A549 (cell line): ENCODE data around the gene NDUFB5. TPM values are rescaled to one million over a fixed set of nuclear protein-coding genes. Genes with fewer than 3 reads are reported as not detected.

Experiments
- ATAC-seq, 2 experiments: fragments of 200-7000 bp in 1 of 2; fragments of >200 bp in 1 of 2; cut with Nextera tagmentation in 1 of 2; cut with Tn5 transposase in 1 of 2; 3 replicates each; pipeline versions ENCODE4 v1.8.0 to v1.9.1; 2018 to 2020; ENCODE audit warnings: mild to moderate bottlenecking in 1 of 2, moderate library complexity in 1 of 2
- CTCF ChIA-PET: fragments of 300-600 bp; sonication (Branson Sonifier 250); formaldehyde crosslinking; extraction: SDS; loops from one replicate; lab custom pipeline; 2021; ENCODE audit warnings: antibody characterized with exemption, inconsistent platforms; lab: Yijun Ruan, JAX
- POLR2A ChIA-PET: fragments of 350-600 bp; formaldehyde crosslinking; extraction: SDS; loops from one replicate; lab custom pipeline; 2021; ENCODE audit warnings: antibody characterized with exemption, inconsistent platforms; lab: Yijun Ruan, JAX
- DNase-seq, 2 experiments: peaks; one replicate each; pipeline versions ENCODE4 v3.0.0 to v3.0.0-alpha.2; 2011 to 2016; ENCODE audit warnings: low read depth in 1 of 2, low spot score in 1 of 2
- FAIRE-seq: peaks from 2 replicates; lab custom pipeline; 2011; peaks lifted over from hg19 to GRCh38; lab: Jason Lieb, UNC
- H3K27ac ChIP-seq, 2 experiments: fragments of >200 bp; sonication (Bioruptor Twin); formaldehyde crosslinking; 3 replicates each; pipeline ENCODE4 v1.5.1; 2016 to 2017
- H3K4me1 ChIP-seq: fragments of >200 bp; sonication (Bioruptor Twin); formaldehyde crosslinking; 3 replicates; pipeline ENCODE4 v1.6.1; 2016
- H3K4me2 ChIP-seq: fragments of >200 bp; sonication (Bioruptor Twin); formaldehyde crosslinking; 3 replicates; pipeline ENCODE4 v1.6.1; 2016
- H3K4me3 ChIP-seq: fragments of >200 bp; sonication (Bioruptor Twin); formaldehyde crosslinking; 3 replicates; pipeline ENCODE4 v1.5.1; 2016
- H3K9me3 ChIP-seq: fragments of >200 bp; sonication (Bioruptor Twin); formaldehyde crosslinking; 3 replicates; pipeline ENCODE4 v1.6.1; 2016
- BHLHE40 ChIP-seq: IDR thresholded peaks from 2 replicates; pipeline ENCODE4 v1.6.1; 2012; ENCODE audit warnings: low read depth, low read length, inconsistent platforms
- CEBPB ChIP-seq, 2 experiments: fragments of >200 bp in 1 of 2; sonication (Bioruptor Twin) in 1 of 2; formaldehyde crosslinking in 1 of 2; IDR thresholded peaks; 2 replicates each; pipeline ENCODE4 v1.6.1; 2012 to 2016
- EP300 ChIP-seq, 2 experiments: fragments of >200 bp; sonication (Bioruptor Twin); formaldehyde crosslinking; IDR thresholded peaks; 2 replicates in 1 of 2; 3 replicates in 1 of 2; pipeline ENCODE4 v1.6.1; 2016 to 2017
- ESRRA ChIP-seq: fragments of 150-350 bp; IDR thresholded peaks from 2 replicates; pipeline ENCODE4 v1.6.1; 2014; ENCODE audit warnings: mild to moderate bottlenecking, low read length, borderline replicate concordance
- FOXS1 ChIP-seq: fragments of 250-450 bp; sonication (Bioruptor Pico); IDR thresholded peaks from 2 replicates; pipeline ENCODE4 v1.5.0; 2020; ENCODE audit warnings: mild to moderate bottlenecking, moderate library complexity
- HEYL ChIP-seq: fragments of 250-450 bp; sonication (Bioruptor Pico); IDR thresholded peaks from 2 replicates; pipeline ENCODE4 v1.8.0; 2021; ENCODE audit warnings: mild to moderate bottlenecking, moderate library complexity
- HOXA7 ChIP-seq: fragments of 250-450 bp; sonication (Bioruptor Pico); IDR thresholded peaks from 2 replicates; pipeline ENCODE4 v1.5.0; 2020; ENCODE audit warnings: mild to moderate bottlenecking, moderate library complexity
- HOXB13 ChIP-seq: fragments of 250-450 bp; sonication (Bioruptor Pico); IDR thresholded peaks from 2 replicates; pipeline ENCODE4 v1.5.0; 2020; ENCODE audit warnings: low read depth, mild to moderate bottlenecking, moderate library complexity
- JUN ChIP-seq, 2 experiments: fragments of >200 bp; sonication (Bioruptor Twin); formaldehyde crosslinking; IDR thresholded peaks; 2 replicates in 1 of 2; 3 replicates in 1 of 2; pipeline ENCODE4 v1.6.1; 2016 to 2017
- MAFK ChIP-seq: fragments of 450-650 bp; IDR thresholded peaks from 2 replicates; pipeline ENCODE4 v1.6.1; 2014; ENCODE audit not compliant: partially characterized antibody
- MYC ChIP-seq: IDR thresholded peaks from 2 replicates; pipeline ENCODE4 v1.6.1; 2012; ENCODE audit warnings: mild to moderate bottlenecking, inconsistent platforms, low read length, improper control_type of control experiment, borderline replicate concordance
- NR3C1 ChIP-seq: fragments of >200 bp; sonication (Bioruptor Twin); formaldehyde crosslinking; IDR thresholded peaks from 3 replicates; pipeline ENCODE4 v1.6.1; 2017
- POLR2A ChIP-seq: IDR thresholded peaks from 2 replicates; pipeline ENCODE4 v1.6.1; 2012; ENCODE audit warnings: mild to moderate bottlenecking, low read length
- POLR2AphosphoS2 ChIP-seq: conservative IDR thresholded peaks from 2 replicates; pipeline ENCODE4 v1.6.1; 2012; ENCODE audit warnings: low read length, improper control_type of control experiment, inconsistent platforms
- RCOR1 ChIP-seq: fragments of 150-350 bp; IDR thresholded peaks from 2 replicates; pipeline ENCODE4 v1.6.1; 2014; ENCODE audit warnings: antibody characterized with exemption, low read length, low read depth
- SMC3 ChIP-seq: fragments of >200 bp; sonication (Bioruptor Twin); formaldehyde crosslinking; IDR thresholded peaks from 3 replicates; pipeline ENCODE4 v1.6.1; 2018; ENCODE audit warnings: inconsistent platforms
- ZC3H11A ChIP-seq: fragments of 450-650 bp; IDR thresholded peaks from 2 replicates; pipeline ENCODE4 v1.6.1; 2014; ENCODE audit warnings: antibody characterized with exemption, mild to moderate bottlenecking
- WGBS: methylation state at CpG from one replicate; pipeline ENCODE4 v1.1.6; 2017; ENCODE audit errors: missing lambda C conversion rate; 5-methylcytosine and 5-hydroxymethylcytosine counted together
- polyA plus RNA-seq, 4 experiments: library from polyadenylated mRNA; depleted of rRNA in 3 of 4; stranded (reverse); fragments of >200 nt; fragmentation: RNase III in 1 of 4; extraction: RNeasy Plus Mini Kit Qiagen cat#74134 plus additional on column Dnase treatment in 1 of 4; gene quantifications; 2 replicates in 3 of 4; 3 replicates in 1 of 4; pipeline ENCODE4 v1.2.3, GENCODE V29; 2011 to 2017
- TF ChIP-seq, protein P1 (sequence below): fragments of 200-600 bp; sonication (generic); IDR thresholded peaks from 2 replicates; pipeline ENCODE4 v1.6.1; 2016; ENCODE audit warnings: antibody characterized with exemption, mild to moderate bottlenecking, moderate library complexity
- TF ChIP-seq, protein P2 (sequence below): fragments of 450-650 bp; IDR thresholded peaks from 2 replicates; pipeline ENCODE4 v1.6.1; 2014; ENCODE audit warnings: antibody characterized with exemption
- TF ChIP-seq, protein P3 (sequence below): fragments of >200 bp; sonication (Bioruptor Twin); formaldehyde crosslinking; IDR thresholded peaks from 3 replicates; pipeline ENCODE4 v1.6.1; 2016

NDUFB5 gene
- polyA plus RNA-seq, 2 of the 4 experiments (the other 2 are of a cell fraction) = 65.5 to 66.1 TPM

GRCh38 chr3:179671309-179671708 is 66.7 kb downstream of the NDUFB5 start (continued):
- TF ChIP-seq, protein P1, sequence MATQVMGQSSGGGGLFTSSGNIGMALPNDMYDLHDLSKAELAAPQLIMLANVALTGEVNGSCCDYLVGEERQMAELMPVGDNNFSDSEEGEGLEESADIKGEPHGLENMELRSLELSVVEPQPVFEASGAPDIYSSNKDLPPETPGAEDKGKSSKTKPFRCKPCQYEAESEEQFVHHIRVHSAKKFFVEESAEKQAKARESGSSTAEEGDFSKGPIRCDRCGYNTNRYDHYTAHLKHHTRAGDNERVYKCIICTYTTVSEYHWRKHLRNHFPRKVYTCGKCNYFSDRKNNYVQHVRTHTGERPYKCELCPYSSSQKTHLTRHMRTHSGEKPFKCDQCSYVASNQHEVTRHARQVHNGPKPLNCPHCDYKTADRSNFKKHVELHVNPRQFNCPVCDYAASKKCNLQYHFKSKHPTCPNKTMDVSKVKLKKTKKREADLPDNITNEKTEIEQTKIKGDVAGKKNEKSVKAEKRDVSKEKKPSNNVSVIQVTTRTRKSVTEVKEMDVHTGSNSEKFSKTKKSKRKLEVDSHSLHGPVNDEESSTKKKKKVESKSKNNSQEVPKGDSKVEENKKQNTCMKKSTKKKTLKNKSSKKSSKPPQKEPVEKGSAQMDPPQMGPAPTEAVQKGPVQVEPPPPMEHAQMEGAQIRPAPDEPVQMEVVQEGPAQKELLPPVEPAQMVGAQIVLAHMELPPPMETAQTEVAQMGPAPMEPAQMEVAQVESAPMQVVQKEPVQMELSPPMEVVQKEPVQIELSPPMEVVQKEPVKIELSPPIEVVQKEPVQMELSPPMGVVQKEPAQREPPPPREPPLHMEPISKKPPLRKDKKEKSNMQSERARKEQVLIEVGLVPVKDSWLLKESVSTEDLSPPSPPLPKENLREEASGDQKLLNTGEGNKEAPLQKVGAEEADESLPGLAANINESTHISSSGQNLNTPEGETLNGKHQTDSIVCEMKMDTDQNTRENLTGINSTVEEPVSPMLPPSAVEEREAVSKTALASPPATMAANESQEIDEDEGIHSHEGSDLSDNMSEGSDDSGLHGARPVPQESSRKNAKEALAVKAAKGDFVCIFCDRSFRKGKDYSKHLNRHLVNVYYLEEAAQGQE = no peak
- TF ChIP-seq POLR2AphosphoS2 (no peak), CEBPB (IDR thresholded peaks at IDR 0.05) (no peak), BHLHE40 (no peak), HOXA7 (CRISPR knock-in tag) (no peak), ZC3H11A (no peak), MYC (no peak), EP300 (IDR thresholded peaks at IDR 0.05) (no peak)

GRCh38 chr3:179671747-179672242 is 67.2 kb downstream of the NDUFB5 start:
- H3K27ac ChIP-seq = no peak overlapping the region
- whole genome bisulfite sequencing = 78% methylated on average over 15 of the region's 15 CpGs
- ChIA-PET POLR2A (no interaction called here), CTCF (no interaction called here)
- no peak for FAIRE-seq
- no peak for ATAC-seq
- TF ChIP-seq SMC3 = no peak
- TF ChIP-seq JUN (IDR thresholded peaks at IDR 0.05) = no peak
- no peak for TF ChIP-seq FOXS1 (CRISPR knock-in tag)
- TF ChIP-seq HEYL (CRISPR knock-in tag) = no peak
- TF ChIP-seq HOXB13 = no peak
- no peak for TF ChIP-seq CEBPB (IDR thresholded peaks at IDR 0.05)
- TF ChIP-seq ESRRA = no peak
- TF ChIP-seq, protein P2, sequence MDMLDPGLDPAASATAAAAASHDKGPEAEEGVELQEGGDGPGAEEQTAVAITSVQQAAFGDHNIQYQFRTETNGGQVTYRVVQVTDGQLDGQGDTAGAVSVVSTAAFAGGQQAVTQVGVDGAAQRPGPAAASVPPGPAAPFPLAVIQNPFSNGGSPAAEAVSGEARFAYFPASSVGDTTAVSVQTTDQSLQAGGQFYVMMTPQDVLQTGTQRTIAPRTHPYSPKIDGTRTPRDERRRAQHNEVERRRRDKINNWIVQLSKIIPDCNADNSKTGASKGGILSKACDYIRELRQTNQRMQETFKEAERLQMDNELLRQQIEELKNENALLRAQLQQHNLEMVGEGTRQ = no peak
- TF ChIP-seq, protein P3, sequence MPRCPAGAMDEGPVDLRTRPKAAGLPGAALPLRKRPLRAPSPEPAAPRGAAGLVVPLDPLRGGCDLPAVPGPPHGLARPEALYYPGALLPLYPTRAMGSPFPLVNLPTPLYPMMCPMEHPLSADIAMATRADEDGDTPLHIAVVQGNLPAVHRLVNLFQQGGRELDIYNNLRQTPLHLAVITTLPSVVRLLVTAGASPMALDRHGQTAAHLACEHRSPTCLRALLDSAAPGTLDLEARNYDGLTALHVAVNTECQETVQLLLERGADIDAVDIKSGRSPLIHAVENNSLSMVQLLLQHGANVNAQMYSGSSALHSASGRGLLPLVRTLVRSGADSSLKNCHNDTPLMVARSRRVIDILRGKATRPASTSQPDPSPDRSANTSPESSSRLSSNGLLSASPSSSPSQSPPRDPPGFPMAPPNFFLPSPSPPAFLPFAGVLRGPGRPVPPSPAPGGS = no peak
- no peak for TF ChIP-seq POLR2A
- H3K4me3 ChIP-seq = no peak overlapping the region
- H3K4me1 ChIP-seq = peaks cover 4% of the 10 kb centered on the region; the same call in 1 of the 3 replicates
- H3K4me2 ChIP-seq = no peak overlapping the region
- H3K9me3 ChIP-seq = no peaks in the 10 kb centered on the region
- no peak for DNase-seq

DNA sequence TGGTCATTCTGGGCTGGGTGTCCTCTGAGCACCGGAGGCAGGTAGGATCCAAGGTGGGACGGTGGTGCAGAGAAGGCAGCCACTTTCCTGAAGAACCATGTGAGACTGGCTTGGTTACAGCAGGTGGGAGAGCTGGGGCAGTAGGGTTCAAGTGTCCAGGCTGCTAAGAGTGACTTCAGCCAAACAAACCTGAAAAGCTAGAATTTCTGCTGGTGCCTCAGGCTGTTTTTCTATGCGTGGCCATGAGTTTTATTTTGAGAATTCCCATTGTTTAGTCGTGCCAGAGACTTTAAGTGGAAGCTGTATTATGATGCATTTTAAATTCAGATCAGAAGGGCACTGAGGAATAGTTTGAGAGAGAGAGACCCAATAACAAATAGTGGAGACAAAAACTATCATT is 68.3 kb downstream of the NDUFB5 start:
- Histone ChIP-seq H3K27ac (no peak overlapping the region), H3K9me3 (no peaks in the 10 kb centered on the region), H3K4me3 (no peak overlapping the region), H3K4me1 (peaks cover 4% of the 10 kb centered on the region; the same call in 1 of the 3 replicates), H3K4me2 (no peak overlapping the region)
- ATAC-seq = no peak
- 65% methylated on average over 3 of the region's 4 CpGs for WGBS
- TF ChIP-seq, protein P2 = no peak
- TF ChIP-seq MAFK (no peak), RCOR1 (no peak), HOXB13 (no peak), FOXS1 (CRISPR knock-in tag) (no peak), NR3C1 (no peak)
- CTCF ChIA-PET = no interaction called here
- no peak for FAIRE-seq
- POLR2A ChIA-PET = no interaction called here
- no peak for DNase-seq
